Activated naive CD8-positive, alpha-beta T cell (primary cell): ENCODE measurements around the gene STAT6.

Source experiments
- H3K27ac Mint-ChIP-seq: one replicate; pipeline ENCODE4 v1.8.0; 2021; ENCODE audit warnings: mixed read lengths
- H3K27me3 Mint-ChIP-seq: one replicate; pipeline ENCODE4 v1.8.0; 2021; ENCODE audit warnings: mixed read lengths
- H3K36me3 Mint-ChIP-seq: one replicate; pipeline ENCODE4 v1.8.0; 2021; ENCODE audit warnings: mixed read lengths
- H3K4me1 Mint-ChIP-seq: one replicate; pipeline ENCODE4 v1.8.0; 2021; ENCODE audit warnings: low read depth, mixed read lengths
- H3K4me3 Mint-ChIP-seq: one replicate; pipeline ENCODE4 v1.8.0; 2021; ENCODE audit warnings: mild to moderate bottlenecking, mixed read lengths
- H3K9me3 Mint-ChIP-seq: one replicate; pipeline ENCODE4 v1.8.0; 2021; ENCODE audit warnings: low read depth, mixed read lengths

STAT6 gene

GRCh38 chr12:57150400-57151000 is 39.3 kb upstream of the STAT6 start:
- Mint-ChIP-seq H3K4me3 (no peak overlapping the region), H3K36me3 (no peaks in the 10 kb centered on the region)

DNA sequence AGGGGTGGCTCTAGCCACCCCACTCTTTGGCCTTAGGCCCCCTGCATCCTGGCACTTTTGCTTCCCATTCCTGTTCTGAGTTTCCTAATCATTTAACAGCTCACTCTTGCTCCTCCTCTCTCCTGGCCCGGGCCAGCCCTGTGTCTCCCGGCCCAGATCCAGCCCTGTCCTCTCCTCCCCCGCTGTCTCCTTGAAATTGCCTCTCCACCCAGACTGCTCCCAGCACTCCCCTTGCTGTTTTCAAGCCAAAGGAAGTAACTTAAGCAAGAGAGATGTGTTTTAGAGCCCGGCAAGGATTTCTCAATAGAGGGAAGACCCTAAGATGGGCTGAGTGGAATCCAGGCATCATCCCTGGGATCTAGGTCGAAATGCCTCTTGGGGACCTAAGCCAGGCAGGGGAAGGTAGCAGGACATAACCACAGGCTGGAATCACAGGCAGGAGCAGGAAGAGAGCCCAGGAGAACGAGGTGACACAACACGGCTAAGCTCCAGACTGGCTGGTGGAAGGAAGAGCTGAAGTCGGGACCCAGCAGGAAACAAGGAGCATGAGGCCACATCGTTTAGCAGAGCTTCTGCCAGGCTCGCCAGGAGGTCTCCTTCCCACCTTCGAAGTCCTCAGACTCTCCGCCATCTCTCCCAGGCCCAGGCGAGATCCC is 38.2 kb upstream of the STAT6 start:
- Mint-ChIP-seq H3K27ac (no peak overlapping the region), H3K9me3 (no peaks in the 10 kb centered on the region), H3K4me3 (no peak overlapping the region), H3K4me1 (peaks cover under 1% of the 10 kb centered on the region), H3K27me3 (no peaks in the 10 kb centered on the region), H3K36me3 (no peaks in the 10 kb centered on the region)

More at GRCh38 chr12:57150400-57151000, 39.3 kb upstream of the STAT6 start:
- H3K4me1 Mint-ChIP-seq = no peaks in the 10 kb centered on the region
- H3K27me3 Mint-ChIP-seq = no peaks in the 10 kb centered on the region
- no peak overlapping the region for H3K27ac Mint-ChIP-seq
- H3K9me3 Mint-ChIP-seq = no peaks in the 10 kb centered on the region

- no peaks in the 10 kb centered on the region for H3K9me3 Mint-ChIP-seq
- H3K36me3 Mint-ChIP-seq = no peaks in the 10 kb centered on the region
- H3K4me1 Mint-ChIP-seq = peaks cover 4% of the 10 kb centered on the region
- H3K27ac Mint-ChIP-seq = no peak overlapping the region
- no peaks in the 10 kb centered on the region for H3K27me3 Mint-ChIP-seq
- H3K4me3 Mint-ChIP-seq = no peak overlapping the region
These were observed 37.5 kb upstream of the STAT6 start for GRCh38 chr12:57148469-57149244.

DNA sequence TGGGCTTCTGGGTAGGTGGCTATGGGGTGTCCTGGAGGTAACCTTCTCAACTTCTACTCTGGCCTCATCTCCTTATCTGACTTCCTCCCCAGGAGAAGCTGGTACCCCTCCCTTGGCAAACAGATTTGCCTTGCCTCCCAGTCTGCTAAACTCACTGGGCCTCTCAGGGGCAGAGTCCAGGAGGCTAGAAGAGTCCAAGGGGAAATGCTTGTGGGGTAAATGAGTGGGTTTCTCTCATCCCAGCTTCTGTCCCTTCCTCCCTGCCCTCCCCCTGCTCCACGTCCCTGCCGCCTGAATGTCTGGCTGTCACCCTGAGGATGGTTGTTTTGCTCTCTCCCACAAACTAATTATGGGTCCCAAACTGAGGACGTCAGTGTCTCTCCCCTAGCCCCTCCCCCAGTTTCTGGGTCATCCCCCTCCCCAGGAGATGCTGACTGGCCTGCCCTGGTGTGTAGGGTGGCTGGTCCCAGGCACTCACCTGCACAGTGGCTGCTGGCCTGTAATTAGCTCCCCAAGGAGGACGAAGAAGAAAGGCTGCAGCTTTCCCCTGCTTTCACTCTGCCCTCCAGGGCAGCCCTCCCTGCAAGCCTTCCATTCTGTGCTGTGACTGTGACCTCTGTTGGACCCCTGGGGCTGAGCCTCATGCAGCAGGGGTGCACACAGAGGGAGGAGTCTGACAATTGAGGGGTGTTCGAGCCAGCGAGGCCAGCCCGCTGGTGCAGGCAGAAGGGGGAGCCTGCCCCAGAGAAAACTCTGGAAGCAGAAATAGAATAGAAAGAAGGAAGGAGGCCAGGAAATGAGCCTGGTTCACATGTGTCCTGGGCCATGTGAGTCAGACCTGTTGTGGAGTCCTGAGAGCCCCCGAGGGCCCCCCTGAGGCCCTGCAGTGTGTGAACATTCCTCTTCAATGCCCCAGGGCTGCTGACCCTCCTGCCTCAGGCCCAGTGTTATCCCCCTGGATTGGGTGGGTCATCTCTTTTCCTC is 36.1 kb upstream of the STAT6 start, which contains the start of gene LRP1-AS:
Gene LRP1-AS (minus strand): TSS at position 659 of the 984 bp plus-strand sequence.
- peaks cover 18% of the 10 kb centered on the region for H3K4me1 Mint-ChIP-seq
- H3K4me3 Mint-ChIP-seq = no peak within 1 kb of the TSS
- H3K27ac Mint-ChIP-seq = no peak within 1 kb of the TSS
- H3K9me3 Mint-ChIP-seq = no peaks in the 10 kb centered on the region
- no peaks in the 10 kb centered on the region for H3K36me3 Mint-ChIP-seq
- no peaks in the 10 kb centered on the region for H3K27me3 Mint-ChIP-seq

- no peak overlapping the region for H3K27ac Mint-ChIP-seq
- no peaks in the 10 kb centered on the region for H3K9me3 Mint-ChIP-seq
- no peaks in the 10 kb centered on the region for H3K36me3 Mint-ChIP-seq
- H3K4me3 Mint-ChIP-seq = no peak overlapping the region
- no peaks in the 10 kb centered on the region for H3K27me3 Mint-ChIP-seq
- H3K4me1 Mint-ChIP-seq = peaks cover 18% of the 10 kb centered on the region
These were observed 34.9 kb upstream of the STAT6 start for GRCh38 chr12:57146092-57146491.

DNA sequence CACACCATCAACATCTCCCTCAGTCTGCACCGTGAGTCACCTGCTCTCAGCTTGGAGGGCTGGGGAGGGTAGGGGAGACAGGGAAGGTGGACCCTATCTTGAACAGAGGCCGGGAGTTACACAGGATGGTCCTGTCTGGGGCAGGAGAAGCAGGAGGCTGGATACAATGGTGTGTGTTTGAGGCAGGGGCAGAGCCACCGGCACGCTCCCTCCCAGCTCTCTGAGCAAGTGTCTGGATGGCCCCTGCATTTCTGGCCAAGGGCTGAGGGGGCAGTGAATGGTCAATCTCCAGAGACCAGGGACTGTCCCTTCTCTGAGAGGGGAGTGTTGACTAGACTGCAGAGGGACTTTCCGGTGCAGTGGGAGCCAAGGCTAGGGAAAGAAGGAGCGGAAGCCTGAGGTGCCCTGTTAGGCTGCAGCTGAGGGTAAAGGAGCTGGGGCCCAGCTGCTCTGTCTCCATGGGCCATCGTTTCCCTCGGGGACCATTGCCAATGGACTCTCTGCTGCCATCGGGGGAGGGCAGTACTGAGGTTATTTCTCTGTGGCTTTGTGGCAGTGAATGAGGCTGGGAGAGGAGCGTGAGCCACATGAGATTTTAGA is 34.4 kb upstream of the STAT6 start:
- Mint-ChIP-seq H3K9me3 (no peaks in the 10 kb centered on the region), H3K36me3 (no peaks in the 10 kb centered on the region), H3K4me3 (no peak overlapping the region), H3K27me3 (no peaks in the 10 kb centered on the region), H3K27ac (no peak overlapping the region), H3K4me1 (peaks cover 18% of the 10 kb centered on the region)

- no peak overlapping the region for H3K4me3 Mint-ChIP-seq
- H3K27ac Mint-ChIP-seq = no peak overlapping the region
- no peaks in the 10 kb centered on the region for H3K27me3 Mint-ChIP-seq
- H3K9me3 Mint-ChIP-seq = no peaks in the 10 kb centered on the region
- H3K4me1 Mint-ChIP-seq = peaks cover 18% of the 10 kb centered on the region
- no peaks in the 10 kb centered on the region for H3K36me3 Mint-ChIP-seq
These were observed 32.3 kb upstream of the STAT6 start for GRCh38 chr12:57143454-57143853.

- H3K27me3 Mint-ChIP-seq = no peaks in the 10 kb centered on the region
These were observed 31.6 kb upstream of the STAT6 start for GRCh38 chr12:57142727-57143126.

GRCh38 chr12:57142121-57142520 is 31.0 kb upstream of the STAT6 start:
- H3K9me3 Mint-ChIP-seq = no peaks in the 10 kb centered on the region
- no peaks in the 10 kb centered on the region for H3K36me3 Mint-ChIP-seq
- no peak overlapping the region for H3K27ac Mint-ChIP-seq
- no peak overlapping the region for H3K4me3 Mint-ChIP-seq
- peaks cover 18% of the 10 kb centered on the region for H3K4me1 Mint-ChIP-seq
- no peaks in the 10 kb centered on the region for H3K27me3 Mint-ChIP-seq

More at GRCh38 chr12:57142727-57143126, 31.6 kb upstream of the STAT6 start:
- Mint-ChIP-seq H3K27ac (no peak overlapping the region), H3K36me3 (no peaks in the 10 kb centered on the region), H3K4me3 (no peak overlapping the region), H3K9me3 (no peaks in the 10 kb centered on the region), H3K4me1 (peaks cover 18% of the 10 kb centered on the region)

DNA sequence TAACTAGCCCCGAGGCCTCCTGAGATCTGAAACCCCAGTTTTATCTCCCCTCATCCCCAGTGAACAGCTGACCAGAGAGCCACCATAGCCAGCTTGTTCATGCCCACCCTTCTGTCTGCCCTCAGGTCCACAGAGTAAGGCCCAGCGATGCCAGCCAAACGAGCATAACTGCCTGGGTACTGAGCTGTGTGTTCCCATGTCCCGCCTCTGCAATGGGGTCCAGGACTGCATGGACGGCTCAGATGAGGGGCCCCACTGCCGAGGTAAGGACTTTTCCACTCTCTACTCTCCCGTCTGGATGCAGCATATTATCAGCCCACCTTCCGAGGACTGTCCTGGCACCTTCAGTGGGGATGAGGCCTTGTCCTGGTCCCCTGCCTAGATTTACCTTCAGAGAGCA is 30.1 kb upstream of the STAT6 start:
- no peaks in the 10 kb centered on the region for H3K36me3 Mint-ChIP-seq
- H3K27me3 Mint-ChIP-seq = no peaks in the 10 kb centered on the region
- H3K4me1 Mint-ChIP-seq = peaks cover 18% of the 10 kb centered on the region
- no peaks in the 10 kb centered on the region for H3K9me3 Mint-ChIP-seq
- no peak overlapping the region for H3K27ac Mint-ChIP-seq
- no peak overlapping the region for H3K4me3 Mint-ChIP-seq

DNA sequence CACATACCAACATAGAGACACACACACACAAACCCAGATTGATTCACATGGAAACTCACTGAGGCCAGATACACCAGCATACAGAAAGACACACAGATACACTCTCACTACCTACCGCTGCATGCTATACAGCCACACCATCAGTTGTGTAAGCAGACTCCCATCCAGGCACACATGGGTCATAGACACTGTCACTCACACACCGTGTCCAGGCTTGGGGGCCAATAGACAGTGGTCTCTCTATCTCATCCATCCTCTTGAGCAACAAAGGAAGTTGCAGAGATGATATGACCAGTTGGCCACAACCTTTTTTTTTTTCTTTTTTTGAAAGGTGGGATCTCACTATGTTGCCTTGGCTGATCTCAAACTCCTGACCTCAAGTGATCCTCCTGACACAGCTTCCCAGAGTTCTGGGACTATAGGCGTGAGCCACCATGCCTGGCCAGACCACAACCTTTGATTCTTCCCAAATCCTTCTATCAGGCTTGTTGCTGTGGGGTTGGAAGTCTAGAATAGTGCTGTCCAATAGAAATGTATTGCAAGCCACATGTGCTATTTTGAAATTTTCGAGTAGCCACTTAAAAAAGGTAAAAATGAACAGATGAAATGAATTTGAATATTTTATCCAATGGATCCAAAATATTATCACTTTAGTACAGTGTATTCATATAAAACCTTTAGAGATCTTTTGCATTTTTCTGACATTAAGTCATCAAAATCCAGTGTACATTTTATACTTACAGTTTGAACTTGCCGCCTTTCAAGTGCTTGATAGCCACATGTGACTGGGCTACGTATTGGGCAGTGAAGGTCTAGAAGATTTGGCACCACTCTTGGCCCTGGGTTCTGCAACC is 28.9 kb upstream of the STAT6 start:
- Mint-ChIP-seq H3K27ac (no peak overlapping the region), H3K4me1 (peaks cover 18% of the 10 kb centered on the region), H3K36me3 (no peaks in the 10 kb centered on the region), H3K4me3 (no peak overlapping the region), H3K9me3 (no peaks in the 10 kb centered on the region), H3K27me3 (no peaks in the 10 kb centered on the region)

GRCh38 chr12:57138526-57139272 is 27.5 kb upstream of the STAT6 start:
- H3K9me3 Mint-ChIP-seq = no peaks in the 10 kb centered on the region
- no peaks in the 10 kb centered on the region for H3K27me3 Mint-ChIP-seq
- H3K36me3 Mint-ChIP-seq = no peaks in the 10 kb centered on the region
- H3K27ac Mint-ChIP-seq = no peak overlapping the region
- peaks cover 14% of the 10 kb centered on the region for H3K4me1 Mint-ChIP-seq
- no peak overlapping the region for H3K4me3 Mint-ChIP-seq
